Head of caudate nucleus (tissue), 42 donors: ENCODE measurements around the gene RGS3.

Experiments used
- DNase-seq, 42 donors: peaks; one replicate each; pipeline versions ENCODE4 v3.0.0 to v3.0.0-alpha.2; 2020 to 2021; ENCODE audit warnings: mixed read lengths in 7 of 42
- intact Hi-C: fragments of 100-400 bp; cut with DNase I; formaldehyde crosslinking; loops from one replicate; pipeline ENCODE4 v1.15.0; 2022

RGS3 gene

GRCh38 chr9:113522419-113522818 lies 58.9 kb downstream of the RGS3 start:
- no peak for DNase-seq
- intact Hi-C loops = no loop called here

GRCh38 chr9:113522858-113523257 lies 59.3 kb downstream of the RGS3 start:
- intact Hi-C loops = no loop called here
- no peak for DNase-seq

GRCh38 chr9:113523421-113524141 lies 60.1 kb downstream of the RGS3 start:
- peak in 15 of 42 donors; percentile 18 to 59 (median 43) for DNase-seq

GRCh38 chr9:113524468-113524867 lies 60.9 kb downstream of the RGS3 start:
- intact Hi-C loops = no loop called here
- DNase-seq = no peak

More at GRCh38 chr9:113523421-113524141, 60.1 kb downstream of the RGS3 start:
- intact Hi-C loops = no loop called here

- intact Hi-C loops = no loop called here
- no peak for DNase-seq
Observed at GRCh38 chr9:113525205-113525604, 61.7 kb downstream of the RGS3 start.

- intact Hi-C loops = no loop called here
- DNase-seq = no peak
Observed at GRCh38 chr9:113525831-113526230, 62.3 kb downstream of the RGS3 start.

- intact Hi-C loops = no loop called here
- no peak for DNase-seq
Observed at GRCh38 chr9:113526231-113526746, 62.8 kb downstream of the RGS3 start.

GRCh38 chr9:113526841-113527240 lies 63.3 kb downstream of the RGS3 start:
- DNase-seq = peak in 10 of 42 donors; percentile 22 to 67 (median 42)
- intact Hi-C loops = no loop called here

- DNase-seq = no peak
- intact Hi-C loops = no loop called here
Observed at GRCh38 chr9:113528088-113528487, 64.6 kb downstream of the RGS3 start.

- DNase-seq = no peak
- intact Hi-C loops = no loop called here
Observed at GRCh38 chr9:113528811-113529210, 65.3 kb downstream of the RGS3 start.

GRCh38 chr9:113529336-113530009 lies 65.9 kb downstream of the RGS3 start:
- intact Hi-C loops = no loop called here
- no peak for DNase-seq

GRCh38 chr9:113530022-113530635 lies 66.6 kb downstream of the RGS3 start:
- no peak for DNase-seq
- intact Hi-C loops = no loop called here

GRCh38 chr9:113530942-113531341 lies 67.4 kb downstream of the RGS3 start:
- no peak for DNase-seq
- intact Hi-C loops = no loop called here

- no peak for DNase-seq
- intact Hi-C loops = no loop called here
Observed at GRCh38 chr9:113531919-113532808, 68.6 kb downstream of the RGS3 start.

- peak in 1 of 42 donors; percentile 6 for DNase-seq
- intact Hi-C loops = no loop called here
Observed at GRCh38 chr9:113532809-113533190, 69.3 kb downstream of the RGS3 start.

GRCh38 chr9:113533335-113534225 lies 70.1 kb downstream of the RGS3 start:
- DNase-seq = no peak
- intact Hi-C loops = no loop called here

- DNase-seq = no peak
- intact Hi-C loops = loop anchor here (5.0 kb wide), 1 partner anchor 47 kb away; no protein-coding TSS in a partner anchor
Observed at GRCh38 chr9:113535756-113536155, 72.2 kb downstream of the RGS3 start.

GRCh38 chr9:113536166-113536482 lies 72.6 kb downstream of the RGS3 start:
- intact Hi-C loops = loop anchor here (5.0 kb wide), 1 partner anchor 46 kb away; no protein-coding TSS in a partner anchor
- peak in 1 of 42 donors; percentile 88 for DNase-seq
